ENCODE measurements around the gene TAGLN.

DNA sequence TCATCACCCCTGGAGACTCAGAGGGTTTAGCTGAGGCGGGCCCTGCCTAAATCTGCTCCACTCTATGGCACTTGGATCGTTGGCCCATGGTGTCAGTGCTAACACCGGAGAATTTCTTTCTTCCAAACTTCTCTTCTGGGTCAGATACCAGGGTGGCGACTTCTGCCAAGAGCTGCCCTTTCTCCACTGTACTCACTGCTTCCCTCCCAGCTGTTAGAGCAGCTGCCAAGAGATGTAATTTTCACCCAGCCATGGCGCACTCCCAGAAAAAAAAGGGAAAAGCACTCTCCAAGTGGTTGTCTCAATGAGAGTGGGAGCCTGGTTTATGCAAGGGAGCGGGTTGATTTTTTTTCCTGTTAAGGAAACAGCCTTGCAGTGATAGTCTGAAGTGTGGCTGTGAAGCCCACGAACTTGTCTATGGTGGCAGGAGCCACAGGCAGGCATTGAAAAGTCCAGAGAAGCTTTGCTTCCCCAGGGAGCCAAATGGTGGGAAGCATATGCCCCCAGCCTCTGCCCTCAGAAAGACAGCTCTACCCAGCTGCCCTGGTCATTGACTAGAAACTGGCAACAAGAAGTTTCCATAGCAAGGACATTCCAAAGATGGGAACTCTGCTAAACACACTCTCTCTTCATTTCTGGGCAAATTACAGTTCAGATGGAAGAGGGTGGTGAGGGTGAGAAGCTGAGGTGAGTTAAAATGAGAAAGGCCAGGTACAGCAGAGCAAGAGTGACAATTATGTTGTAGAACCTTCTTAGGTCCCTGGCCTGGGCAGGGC is 22.0 kb downstream of the TAGLN start:
- TF ChIP-seq POLR2A (IDR thresholded peaks at IDR 0.05): no peak
- TF ChIP-seq, protein P1, sequence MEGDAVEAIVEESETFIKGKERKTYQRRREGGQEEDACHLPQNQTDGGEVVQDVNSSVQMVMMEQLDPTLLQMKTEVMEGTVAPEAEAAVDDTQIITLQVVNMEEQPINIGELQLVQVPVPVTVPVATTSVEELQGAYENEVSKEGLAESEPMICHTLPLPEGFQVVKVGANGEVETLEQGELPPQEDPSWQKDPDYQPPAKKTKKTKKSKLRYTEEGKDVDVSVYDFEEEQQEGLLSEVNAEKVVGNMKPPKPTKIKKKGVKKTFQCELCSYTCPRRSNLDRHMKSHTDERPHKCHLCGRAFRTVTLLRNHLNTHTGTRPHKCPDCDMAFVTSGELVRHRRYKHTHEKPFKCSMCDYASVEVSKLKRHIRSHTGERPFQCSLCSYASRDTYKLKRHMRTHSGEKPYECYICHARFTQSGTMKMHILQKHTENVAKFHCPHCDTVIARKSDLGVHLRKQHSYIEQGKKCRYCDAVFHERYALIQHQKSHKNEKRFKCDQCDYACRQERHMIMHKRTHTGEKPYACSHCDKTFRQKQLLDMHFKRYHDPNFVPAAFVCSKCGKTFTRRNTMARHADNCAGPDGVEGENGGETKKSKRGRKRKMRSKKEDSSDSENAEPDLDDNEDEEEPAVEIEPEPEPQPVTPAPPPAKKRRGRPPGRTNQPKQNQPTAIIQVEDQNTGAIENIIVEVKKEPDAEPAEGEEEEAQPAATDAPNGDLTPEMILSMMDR (IDR thresholded peaks at IDR 0.05): no peak

Measured in right lobe of liver (tissue), 4 donors.